NCI-H82 treated with DMSO at 0.1 percent for 48 hours (cell line): ENCODE measurements around the gene EML3.

Source experiments
- DNase-seq: peaks from one replicate; lab custom pipeline; 2025; ENCODE audit not compliant: unreplicated experiment; lab: John Stamatoyannopoulos, UW

Gene EML3

GRCh38 chr11:62553839-62554361 is 58.7 kb downstream of the EML3 start:
- DNase-seq = no peak

- DNase-seq = peak; percentile 63
These were observed 59.3 kb downstream of the EML3 start for GRCh38 chr11:62553080-62553838.

- DNase-seq = peak; percentile 80
These were observed 60.0 kb downstream of the EML3 start for GRCh38 chr11:62552485-62553079.
